Fibroblast of peridontal ligament (primary cell): ENCODE results near the gene TXNRD2.
"Not testable (repeated sequence)": the region's sequence is repeated elsewhere in the genome, so short reads cannot be mapped to it uniquely, and the experiment has no call there.

ENCODE experiments used
- DNase-seq: peaks from one replicate; pipeline ENCODE4 v3.0.0-alpha.2; 2010; ENCODE audit errors: extremely low read depth

Gene TXNRD2

GRCh38 chr22:19888131-19888746 lies 53.4 kb downstream of the TXNRD2 start:
- DNase-seq, result no peak

DNA sequence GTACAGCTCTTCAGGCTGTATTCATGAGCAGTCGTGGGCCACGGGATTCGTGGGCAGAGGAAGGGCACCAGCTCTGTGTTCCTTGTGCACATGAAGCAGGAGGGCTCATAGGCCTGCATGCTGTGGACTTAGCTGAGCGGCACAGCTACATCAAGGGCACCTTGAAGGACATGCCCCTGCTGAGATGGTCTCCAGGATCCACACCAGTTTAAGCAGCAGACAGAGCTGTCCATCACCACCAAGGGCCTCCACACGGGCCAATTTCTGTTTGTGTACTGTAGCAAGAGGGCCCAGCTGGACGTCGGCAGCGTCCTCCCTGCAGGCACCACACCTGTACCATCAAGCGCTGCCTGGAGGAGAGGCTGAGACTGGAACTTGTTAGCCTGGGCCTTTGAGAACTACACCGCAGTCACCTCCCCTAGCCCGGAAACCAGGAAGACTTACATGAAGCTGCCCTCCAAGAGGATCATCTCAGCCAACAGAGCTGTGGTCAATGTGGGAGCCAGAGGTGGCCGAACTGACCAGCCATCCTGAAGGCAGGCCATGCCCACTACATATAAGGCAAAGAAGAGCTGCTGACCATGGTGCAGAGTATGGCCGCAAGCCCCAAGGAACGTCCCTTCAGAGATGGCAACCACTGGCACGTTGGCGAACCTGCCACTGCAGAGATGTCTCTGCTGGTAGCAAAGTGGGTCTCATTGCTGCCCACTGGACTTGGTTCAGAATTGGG lies 54.2 kb downstream of the TXNRD2 start:
- DNase-seq, result no peak

DNA sequence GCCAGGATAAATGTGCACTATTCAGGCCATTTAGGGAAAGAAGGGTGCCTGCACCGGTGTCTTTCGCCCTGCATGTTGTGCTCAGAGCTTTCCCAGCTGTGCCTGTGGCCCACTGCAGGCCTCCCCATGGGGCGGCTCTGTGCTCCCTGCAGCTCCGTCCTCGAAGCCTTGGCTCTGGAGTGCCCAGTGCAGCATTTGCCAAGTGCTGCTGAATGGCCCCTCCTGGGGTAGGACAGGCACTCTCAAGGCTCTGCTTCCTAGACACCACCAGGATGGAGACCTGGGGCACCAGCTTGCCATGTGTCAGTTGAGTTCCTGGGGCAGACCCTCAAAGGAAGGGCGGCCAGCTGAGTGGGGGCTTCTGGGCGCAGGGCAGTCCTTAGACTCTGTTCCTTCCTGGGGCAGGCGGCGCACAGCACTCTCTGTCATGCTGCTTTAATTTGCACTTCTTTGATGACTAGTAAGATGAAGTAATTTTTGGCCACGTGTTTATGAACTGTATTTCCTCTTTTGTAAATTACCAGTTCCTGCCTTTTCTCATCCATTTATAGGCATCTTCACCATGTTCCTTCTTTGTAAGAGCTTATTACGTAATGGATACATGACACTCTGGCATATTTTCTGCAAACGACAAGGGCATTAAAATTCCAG lies 54.9 kb downstream of the TXNRD2 start:
- DNase-seq, result peak; percentile 75

DNA sequence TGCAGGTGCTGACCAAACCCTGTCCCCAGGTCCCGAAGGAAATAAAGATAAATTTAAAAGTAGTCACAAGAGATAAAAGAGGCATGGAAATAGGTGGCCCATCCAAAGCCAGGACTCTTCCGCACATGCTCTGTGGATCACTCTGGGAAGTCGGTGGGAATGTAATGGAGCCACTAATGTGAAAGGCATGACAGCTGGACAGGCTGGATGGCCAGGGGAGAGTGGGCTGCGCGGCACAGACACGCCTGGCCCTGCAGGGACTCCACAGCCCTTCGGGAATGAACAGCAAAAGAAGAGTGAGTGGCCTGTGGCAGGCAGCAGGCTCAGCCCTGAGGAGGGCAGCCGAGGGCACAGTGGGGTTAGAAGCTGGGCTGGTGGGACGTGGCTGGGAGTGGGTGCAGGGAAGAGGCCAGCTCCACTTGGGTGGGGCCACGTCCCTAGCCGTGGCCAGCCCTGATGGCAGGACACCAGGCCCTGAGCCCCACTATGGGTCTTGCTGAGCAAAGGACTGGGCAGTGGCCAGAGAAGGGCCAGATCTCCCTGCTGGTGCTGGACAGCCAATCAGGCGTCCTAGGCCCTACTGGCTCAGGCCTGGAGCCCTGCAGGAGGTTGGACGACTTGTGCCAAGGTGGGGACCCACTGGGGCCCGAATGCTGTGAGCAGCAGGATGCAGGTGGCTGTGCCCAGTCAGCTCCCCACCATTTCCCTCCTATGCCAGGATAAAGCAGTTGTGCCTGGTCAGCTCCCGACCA lies 55.6 kb downstream of the TXNRD2 start:
- no peak for DNase-seq

DNA sequence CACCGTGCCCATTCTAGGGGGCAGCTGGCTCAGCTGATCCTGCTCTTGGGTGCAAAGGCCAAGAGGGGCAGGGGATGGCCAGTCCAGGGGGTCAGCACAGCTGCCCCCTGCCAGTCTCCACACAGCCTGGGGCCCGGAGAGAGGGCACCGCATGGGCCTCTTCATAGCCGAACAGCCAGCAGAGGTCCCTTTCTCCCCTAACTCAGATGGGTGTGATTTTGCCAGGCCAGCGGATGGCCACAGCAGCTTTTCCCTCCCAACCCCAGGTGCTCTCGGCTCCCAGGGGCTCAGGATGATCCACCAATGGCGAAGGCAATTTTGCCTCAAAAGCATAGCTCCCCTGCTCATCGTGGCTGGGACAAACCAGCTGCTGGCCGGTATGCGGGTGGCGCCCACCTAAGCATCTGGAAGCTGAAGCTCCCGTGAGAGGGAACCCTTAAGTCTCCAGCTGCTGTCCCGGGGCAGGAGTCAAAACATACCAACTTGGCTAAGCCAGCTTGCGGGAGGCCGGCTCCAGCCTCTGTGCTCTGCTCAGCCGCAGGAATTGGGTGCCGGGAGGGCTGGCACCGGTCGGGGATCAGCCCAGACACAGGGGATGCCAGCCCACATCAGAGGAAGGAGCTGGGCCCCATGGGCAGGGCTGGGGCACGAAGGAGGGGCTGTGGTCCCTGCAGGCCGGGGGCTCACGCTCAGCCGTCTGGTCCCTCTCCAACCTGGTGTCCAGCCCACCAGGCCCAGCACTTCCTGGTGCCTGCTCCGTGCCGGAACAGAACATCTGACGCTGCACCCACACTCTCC lies 56.5 kb downstream of the TXNRD2 start:
- DNase-seq, result no peak

GRCh38 chr22:19884161-19884953 lies 57.3 kb downstream of the TXNRD2 start:
- no peak for DNase-seq

- not testable (repeated sequence) for DNase-seq
Measured at GRCh38 chr22:19883446-19883845, 58.2 kb downstream of the TXNRD2 start.

GRCh38 chr22:19882446-19883381 lies 58.9 kb downstream of the TXNRD2 start:
- no peak for DNase-seq

DNA sequence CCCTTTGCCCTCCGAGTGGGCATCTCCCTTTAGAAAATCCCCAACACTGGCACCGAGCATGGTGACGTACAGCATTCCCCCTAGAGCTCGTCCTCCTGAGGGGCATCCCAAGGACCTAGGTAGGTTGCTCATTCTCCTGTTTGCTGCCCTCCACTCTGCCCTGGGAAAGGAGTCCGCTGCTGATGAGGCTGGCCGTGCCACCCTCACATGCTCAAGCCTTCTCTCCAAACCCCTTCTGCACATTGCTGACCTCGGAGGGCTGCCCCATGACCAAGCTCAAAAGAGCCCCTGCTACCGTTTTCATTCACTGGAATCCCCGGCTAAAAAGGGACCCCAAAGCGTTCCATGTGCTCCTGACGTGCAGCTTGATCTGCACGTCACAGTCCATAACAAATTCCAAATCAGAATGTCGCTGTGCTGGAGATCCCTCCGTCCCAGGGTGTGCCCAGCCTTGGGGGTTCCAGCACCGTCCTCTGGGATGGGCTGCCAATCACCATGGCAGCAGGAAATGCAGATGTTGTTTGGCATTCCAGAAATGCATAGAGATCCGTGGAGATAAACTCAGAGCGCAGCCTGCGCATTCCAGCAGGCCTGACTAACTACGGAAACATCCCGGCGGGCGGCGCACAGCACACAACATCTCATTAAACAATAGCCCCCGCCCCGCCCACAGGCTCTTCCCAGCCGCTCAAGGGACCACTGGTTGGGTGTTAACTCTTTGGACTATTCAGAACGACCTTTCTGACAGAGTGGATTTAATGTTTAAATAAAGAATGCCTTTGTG lies 60.6 kb downstream of the TXNRD2 start:
- peak; percentile 95 for DNase-seq

GRCh38 chr22:19879992-19880785 lies 61.4 kb downstream of the TXNRD2 start:
- no peak for DNase-seq

DNA sequence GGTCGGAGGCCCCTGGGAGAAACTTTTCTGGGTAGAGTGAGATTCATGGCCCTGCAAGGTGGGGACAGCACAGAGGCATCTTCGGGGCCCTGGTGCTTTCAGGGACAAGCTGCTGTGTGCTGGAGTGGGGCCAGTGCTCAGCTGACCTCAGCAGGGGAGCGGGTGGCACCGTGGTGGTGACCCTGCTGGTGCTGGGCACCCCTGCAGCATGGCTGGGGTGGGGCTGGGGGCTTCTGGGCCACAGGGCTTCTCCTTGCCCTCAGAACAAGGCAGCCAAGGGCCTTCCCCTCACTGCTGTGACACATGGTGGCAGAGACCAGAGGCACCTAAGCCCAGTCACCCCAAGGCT lies 62.0 kb downstream of the TXNRD2 start:
- no peak for DNase-seq

- DNase-seq, result no peak
Measured at GRCh38 chr22:19879246-19879570, 62.4 kb downstream of the TXNRD2 start.

- DNase-seq, result peak; percentile 40
Measured at GRCh38 chr22:19878461-19879245, 63.0 kb downstream of the TXNRD2 start.

- peak; percentile 51 for DNase-seq
Measured at GRCh38 chr22:19877626-19878339, 63.8 kb downstream of the TXNRD2 start.

DNA sequence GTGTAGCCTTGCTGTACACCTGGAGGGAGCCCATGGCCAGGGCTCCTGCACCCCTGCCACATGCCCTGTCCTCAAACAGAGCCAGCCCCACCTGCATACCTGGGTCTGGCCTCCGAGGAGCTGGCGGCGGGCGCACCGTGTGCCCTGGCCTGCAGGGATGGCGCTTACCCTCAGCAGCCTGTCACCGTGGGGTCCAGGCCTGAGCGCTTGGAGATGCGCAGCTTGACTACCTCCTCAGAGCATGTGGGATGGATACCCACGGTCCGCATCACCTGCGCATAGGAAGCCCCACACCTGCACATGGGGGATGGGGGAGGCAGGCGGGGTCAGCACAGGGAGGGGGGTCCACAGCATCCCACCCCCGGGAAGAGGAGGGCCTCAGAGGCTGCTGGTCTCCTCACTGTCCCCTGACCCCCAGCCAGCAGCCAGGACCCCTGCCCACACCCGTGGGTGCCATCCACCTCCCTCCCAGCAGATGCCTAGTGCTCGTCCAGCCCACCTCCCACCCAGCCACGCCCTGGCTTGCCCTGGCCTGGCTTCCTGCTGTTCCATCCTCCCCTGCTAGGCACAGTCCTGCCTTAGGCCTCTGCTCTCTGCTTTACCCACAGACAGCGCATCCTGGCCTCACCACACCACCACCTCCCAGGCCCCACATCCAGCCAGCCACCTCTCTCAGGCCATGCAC lies 64.5 kb downstream of the TXNRD2 start:
- DNase-seq, result no peak

GRCh38 chr22:19876314-19876940 lies 65.2 kb downstream of the TXNRD2 start:
- DNase-seq, result no peak
